Gastrocnemius medialis (tissue), 4 donors: ENCODE data around the gene TMEM200B.

Experiments used
- POLR2A ChIP-seq, 2 donors: fragments of 450-650 bp; IDR thresholded peaks; one replicate each; pipeline ENCODE4 v1.6.1; 2017; ENCODE audit warnings: antibody characterized with exemption in 2 of 2, mild to moderate bottlenecking in 2 of 2, moderate library complexity in 2 of 2
- TF ChIP-seq, protein P1 (sequence below), 5 experiments: fragments of 450-650 bp in 3 of 5; fragments of 200-600 bp in 2 of 5; sonication (generic) in 2 of 5; IDR thresholded peaks in 4 of 5; conservative IDR thresholded peaks in 1 of 5; 1 replicate in 4 of 5; 2 replicates in 1 of 5; pipeline ENCODE4 v1.5.1; 2016 to 2019; ENCODE audit warnings: antibody characterized with exemption in 5 of 5, mild to moderate bottlenecking in 3 of 5, moderate library complexity in 3 of 5

DNA sequence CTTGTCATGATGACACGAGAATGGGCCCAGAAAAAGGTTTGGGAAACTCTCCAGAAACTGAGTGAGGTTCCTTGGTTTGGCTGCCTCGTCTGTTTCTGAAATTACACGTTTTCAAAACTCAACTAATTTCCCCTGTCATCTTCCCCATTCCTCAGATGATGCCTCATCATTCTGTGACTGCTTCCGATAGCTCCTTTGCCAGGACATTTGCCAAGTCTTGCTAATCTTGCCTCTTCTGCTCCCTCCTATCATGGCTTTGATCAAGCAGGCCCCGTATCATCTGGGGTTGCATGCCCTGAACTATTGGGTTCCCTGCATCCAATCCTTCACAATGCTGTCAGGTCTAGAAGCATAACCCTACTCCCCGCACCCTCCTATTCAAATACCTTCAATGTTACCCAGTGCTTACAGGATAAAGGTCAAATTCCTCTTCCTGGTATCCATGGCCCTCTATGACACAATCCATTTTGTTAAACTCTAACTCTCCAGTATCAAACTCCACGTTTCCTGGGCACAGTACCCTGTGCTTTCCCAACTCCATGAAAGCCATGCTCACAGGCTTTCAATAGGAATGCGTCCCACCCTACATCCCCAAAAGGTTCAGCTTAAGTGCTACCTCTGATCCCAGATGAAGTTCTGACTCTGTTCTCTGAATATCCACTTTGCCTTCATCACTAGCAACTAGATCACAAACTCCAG is 22.2 kb upstream of the TMEM200B start:
- TF ChIP-seq POLR2A (IDR thresholded peaks at IDR 0.05), result no peak
- TF ChIP-seq, protein P1, sequence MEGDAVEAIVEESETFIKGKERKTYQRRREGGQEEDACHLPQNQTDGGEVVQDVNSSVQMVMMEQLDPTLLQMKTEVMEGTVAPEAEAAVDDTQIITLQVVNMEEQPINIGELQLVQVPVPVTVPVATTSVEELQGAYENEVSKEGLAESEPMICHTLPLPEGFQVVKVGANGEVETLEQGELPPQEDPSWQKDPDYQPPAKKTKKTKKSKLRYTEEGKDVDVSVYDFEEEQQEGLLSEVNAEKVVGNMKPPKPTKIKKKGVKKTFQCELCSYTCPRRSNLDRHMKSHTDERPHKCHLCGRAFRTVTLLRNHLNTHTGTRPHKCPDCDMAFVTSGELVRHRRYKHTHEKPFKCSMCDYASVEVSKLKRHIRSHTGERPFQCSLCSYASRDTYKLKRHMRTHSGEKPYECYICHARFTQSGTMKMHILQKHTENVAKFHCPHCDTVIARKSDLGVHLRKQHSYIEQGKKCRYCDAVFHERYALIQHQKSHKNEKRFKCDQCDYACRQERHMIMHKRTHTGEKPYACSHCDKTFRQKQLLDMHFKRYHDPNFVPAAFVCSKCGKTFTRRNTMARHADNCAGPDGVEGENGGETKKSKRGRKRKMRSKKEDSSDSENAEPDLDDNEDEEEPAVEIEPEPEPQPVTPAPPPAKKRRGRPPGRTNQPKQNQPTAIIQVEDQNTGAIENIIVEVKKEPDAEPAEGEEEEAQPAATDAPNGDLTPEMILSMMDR (IDR thresholded peaks at IDR 0.05 in 4 of 5, conservative IDR thresholded peaks at IDR 0.05 in 1 of 5), result no peak
